HEK293 (cell line): ENCODE measurements around the gene RCC1.

Experiments
- CTCF ChIA-PET: fragments of 350-600 bp; formaldehyde crosslinking; extraction: SDS; loops from one replicate; lab custom pipeline; 2021; ENCODE audit warnings: antibody characterized with exemption; lab: Yijun Ruan, JAX
- POLR2A ChIA-PET: fragments of 300-600 bp; formaldehyde crosslinking; extraction: SDS; loops from one replicate; lab custom pipeline; 2020; ENCODE audit warnings: antibody characterized with exemption, inconsistent platforms; lab: Yijun Ruan, JAX
- H3K27ac ChIP-seq: fragments of 200-500 bp; sonication (Bioruptor generic); 2 replicates; pipeline ENCODE4 v1.5.1; 2014; ENCODE audit warnings: low read depth, low read length, control low read depth, inconsistent platforms; ENCODE audit errors: extremely low read depth
- H3K36me3 ChIP-seq, 2 experiments: fragments of 200-500 bp in 1 of 2; sonication (Bioruptor generic) in 1 of 2; 1 replicate in 1 of 2; 2 replicates in 1 of 2; pipeline ENCODE4 v1.5.1; 2014 to 2017; ENCODE audit warnings: inconsistent platforms in 2 of 2, low read length in 2 of 2; ENCODE audit not compliant: control insufficient read depth in 2 of 2, insufficient read depth in 1 of 2
- H3K4me1 ChIP-seq: fragments of 200-500 bp; sonication (Bioruptor generic); 2 replicates; pipeline ENCODE4 v1.5.1; 2014; ENCODE audit warnings: mild to moderate bottlenecking, low read length, inconsistent platforms; ENCODE audit not compliant: control insufficient read depth, insufficient read depth
- H3K4me3 ChIP-seq: 2 replicates; pipeline ENCODE4 v1.5.1; 2011; ENCODE audit warnings: low read depth, mild to moderate bottlenecking, control low read depth, low read length, moderate library complexity
- H3K9me3 ChIP-seq: fragments of 200-500 bp; sonication (Bioruptor generic); 2 replicates; pipeline ENCODE4 v1.5.1; 2014; ENCODE audit warnings: low read depth, low read length, inconsistent platforms; ENCODE audit not compliant: control insufficient read depth, insufficient read depth
- HOXD13 ChIP-seq: sonication (generic); formaldehyde crosslinking; IDR thresholded peaks from 2 replicates; pipeline ENCODE4 v1.8.0; 2022; ENCODE audit warnings: missing genetic modification reagents, borderline replicate concordance
- KLF9 ChIP-seq: fragments of 450-650 bp; formaldehyde crosslinking; IDR thresholded peaks from 2 replicates; pipeline ENCODE4 v1.5.1; 2016; ENCODE audit warnings: missing biosample characterization, missing genetic modification characterization, low read depth
- PRDM1 ChIP-seq: fragments of 450-650 bp; formaldehyde crosslinking; IDR thresholded peaks from 2 replicates; pipeline ENCODE4; 2016; ENCODE audit warnings: missing biosample characterization, missing genetic modification characterization
- SCRT1 ChIP-seq: fragments of 450-650 bp; formaldehyde crosslinking; IDR thresholded peaks from 2 replicates; pipeline ENCODE4 v1.5.1; 2016; ENCODE audit warnings: missing biosample characterization, missing genetic modification characterization, borderline replicate concordance
- TCF7L2 ChIP-seq: IDR thresholded peaks from 2 replicates; pipeline ENCODE4 v1.6.1; 2011; ENCODE audit warnings: low read depth, mild to moderate bottlenecking, inconsistent platforms, low read length, moderate library complexity, borderline replicate concordance
- ZBTB7A ChIP-seq: fragments of 450-650 bp; formaldehyde crosslinking; IDR thresholded peaks from 2 replicates; pipeline ENCODE4 v1.5.1; 2016; ENCODE audit warnings: low read depth, missing biosample characterization, missing genetic modification characterization
- ZNF114 ChIP-seq: fragments of 450-650 bp; formaldehyde crosslinking; IDR thresholded peaks from 2 replicates; pipeline ENCODE4 v1.5.0; 2017; ENCODE audit warnings: missing biosample characterization, missing genetic modification characterization
- ZNF132 ChIP-seq: fragments of 450-650 bp; formaldehyde crosslinking; IDR thresholded peaks from 2 replicates; pipeline ENCODE4 v1.5.1; 2017; ENCODE audit warnings: missing biosample characterization, missing genetic modification characterization, borderline replicate concordance
- ZNF155 ChIP-seq: fragments of 450-650 bp; formaldehyde crosslinking; IDR thresholded peaks from 2 replicates; pipeline ENCODE4 v1.5.1; 2016; ENCODE audit warnings: missing biosample characterization, missing genetic modification characterization
- ZNF157 ChIP-seq: fragments of 450-650 bp; formaldehyde crosslinking; IDR thresholded peaks from 2 replicates; pipeline ENCODE4 v1.5.1; 2016; ENCODE audit warnings: missing biosample characterization, missing genetic modification characterization
- ZNF184 ChIP-seq: fragments of 450-650 bp; IDR thresholded peaks from 2 replicates; pipeline ENCODE4 v1.5.1; 2018; ENCODE audit warnings: missing biosample characterization, mild to moderate bottlenecking, missing genetic modification characterization
- ZNF19 ChIP-seq: fragments of 450-650 bp; formaldehyde crosslinking; IDR thresholded peaks from 2 replicates; pipeline ENCODE4; 2016; ENCODE audit warnings: missing biosample characterization, missing genetic modification characterization, low read depth
- ZNF2 ChIP-seq: fragments of 450-650 bp; formaldehyde crosslinking; IDR thresholded peaks from 2 replicates; pipeline ENCODE4 v1.5.1; 2016; ENCODE audit warnings: missing biosample characterization, missing genetic modification characterization
- ZNF221 ChIP-seq: fragments of 450-650 bp; formaldehyde crosslinking; IDR thresholded peaks from 2 replicates; pipeline ENCODE4 v1.5.1; 2017; ENCODE audit warnings: missing biosample characterization, missing genetic modification characterization, borderline replicate concordance
- ZNF23 ChIP-seq: fragments of 450-650 bp; formaldehyde crosslinking; IDR thresholded peaks from 2 replicates; pipeline ENCODE4 v1.5.1; 2016; ENCODE audit warnings: missing biosample characterization, missing genetic modification characterization, borderline replicate concordance
- ZNF324 ChIP-seq: fragments of 450-650 bp; formaldehyde crosslinking; IDR thresholded peaks from 2 replicates; pipeline ENCODE4 v1.5.1; 2016; ENCODE audit warnings: missing biosample characterization, missing genetic modification characterization
- ZNF341 ChIP-seq: fragments of 450-650 bp; formaldehyde crosslinking; IDR thresholded peaks from 2 replicates; pipeline ENCODE4; 2016; ENCODE audit warnings: low read depth, missing biosample characterization, missing genetic modification characterization
- ZNF366 ChIP-seq: fragments of 450-650 bp; formaldehyde crosslinking; conservative IDR thresholded peaks from 2 replicates; pipeline ENCODE4 v1.5.1; 2016; ENCODE audit warnings: missing biosample characterization, missing genetic modification characterization
- ZNF423 ChIP-seq: fragments of 450-650 bp; formaldehyde crosslinking; IDR thresholded peaks from 2 replicates; pipeline ENCODE4 v1.5.1; 2016; ENCODE audit warnings: missing biosample characterization, missing genetic modification characterization
- ZNF548 ChIP-seq: fragments of 450-650 bp; formaldehyde crosslinking; IDR thresholded peaks from 2 replicates; pipeline ENCODE4 v1.5.1; 2016; ENCODE audit warnings: missing biosample characterization, missing genetic modification characterization
- ZNF555 ChIP-seq: fragments of 450-650 bp; formaldehyde crosslinking; conservative IDR thresholded peaks from 2 replicates; pipeline ENCODE4 v1.5.1; 2017; ENCODE audit warnings: missing biosample characterization, mild to moderate bottlenecking, missing genetic modification characterization, inconsistent platforms
- ZNF558 ChIP-seq: fragments of 450-650 bp; formaldehyde crosslinking; IDR thresholded peaks from 2 replicates; pipeline ENCODE4 v1.5.1; 2016; ENCODE audit warnings: missing biosample characterization, missing genetic modification characterization
- ZNF610 ChIP-seq: fragments of 450-650 bp; formaldehyde crosslinking; IDR thresholded peaks from 2 replicates; pipeline ENCODE4 v1.5.1; 2016; ENCODE audit warnings: missing biosample characterization, missing genetic modification characterization, borderline replicate concordance
- ZNF623 ChIP-seq: fragments of 450-650 bp; formaldehyde crosslinking; IDR thresholded peaks from 2 replicates; pipeline ENCODE4 v1.5.1; 2016; ENCODE audit warnings: missing biosample characterization, missing genetic modification characterization
- ZNF654 ChIP-seq: fragments of 450-650 bp; formaldehyde crosslinking; IDR thresholded peaks from 2 replicates; pipeline ENCODE4 v1.5.1; 2016; ENCODE audit warnings: low read depth, missing biosample characterization, missing genetic modification characterization
- ZNF658 ChIP-seq: fragments of 450-650 bp; formaldehyde crosslinking; IDR thresholded peaks from 2 replicates; pipeline ENCODE4; 2016; ENCODE audit warnings: missing biosample characterization, missing genetic modification characterization
- ZNF670 ChIP-seq: fragments of 450-650 bp; formaldehyde crosslinking; IDR thresholded peaks from 2 replicates; pipeline ENCODE4 v1.5.1; 2016; ENCODE audit warnings: missing biosample characterization, missing genetic modification characterization, low read depth
- TF ChIP-seq, protein P1 (sequence below): fragments of 450-650 bp; formaldehyde crosslinking; conservative IDR thresholded peaks from 2 replicates; pipeline ENCODE4 v1.5.1; 2016; ENCODE audit warnings: low read depth, missing biosample characterization, missing genetic modification characterization
- TF ChIP-seq, protein P2 (sequence below): fragments of 450-650 bp; formaldehyde crosslinking; IDR thresholded peaks from 2 replicates; pipeline ENCODE4 v1.5.1; 2016; ENCODE audit warnings: missing biosample characterization, missing genetic modification characterization
- TF ChIP-seq, protein P3 (sequence below): fragments of 450-650 bp; formaldehyde crosslinking; IDR thresholded peaks from 2 replicates; pipeline ENCODE4 v1.5.1; 2017; ENCODE audit warnings: missing biosample characterization, missing genetic modification characterization

RCC1 gene

DNA sequence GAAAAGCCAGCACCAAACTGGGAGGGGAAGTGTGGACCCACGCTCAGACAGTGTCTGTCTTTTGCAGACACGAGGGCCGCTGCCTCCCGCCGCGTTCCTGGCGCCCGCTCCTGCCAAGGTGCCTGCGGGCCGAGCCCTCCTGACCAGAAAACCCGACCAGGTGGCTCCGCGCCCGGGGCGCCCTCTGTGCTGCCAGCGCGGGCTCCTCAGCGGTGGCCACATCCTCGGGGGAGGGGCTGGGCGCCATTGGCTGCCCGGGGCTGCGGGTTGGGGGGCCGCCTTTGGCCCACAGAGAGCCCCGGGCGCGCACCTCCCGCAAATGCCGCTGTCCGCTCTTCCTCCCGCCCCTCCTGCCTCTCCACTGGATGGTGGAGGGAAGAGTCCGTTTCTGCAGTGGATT is 24.6 kb downstream of the RCC1 start:
- no peak overlapping the region for H3K27ac ChIP-seq
- TF ChIP-seq SCRT1 (tag by site-specific recombination): no peak
- TF ChIP-seq HOXD13 (CRISPR knock-in tag): no peak
- TF ChIP-seq ZNF19: no peak
- TF ChIP-seq ZNF324 (tag by site-specific recombination): no peak
- no peak for TF ChIP-seq ZNF2 (tag by site-specific recombination)
- no peak for TF ChIP-seq KLF9 (tag by site-specific recombination)
- TF ChIP-seq, protein P1, sequence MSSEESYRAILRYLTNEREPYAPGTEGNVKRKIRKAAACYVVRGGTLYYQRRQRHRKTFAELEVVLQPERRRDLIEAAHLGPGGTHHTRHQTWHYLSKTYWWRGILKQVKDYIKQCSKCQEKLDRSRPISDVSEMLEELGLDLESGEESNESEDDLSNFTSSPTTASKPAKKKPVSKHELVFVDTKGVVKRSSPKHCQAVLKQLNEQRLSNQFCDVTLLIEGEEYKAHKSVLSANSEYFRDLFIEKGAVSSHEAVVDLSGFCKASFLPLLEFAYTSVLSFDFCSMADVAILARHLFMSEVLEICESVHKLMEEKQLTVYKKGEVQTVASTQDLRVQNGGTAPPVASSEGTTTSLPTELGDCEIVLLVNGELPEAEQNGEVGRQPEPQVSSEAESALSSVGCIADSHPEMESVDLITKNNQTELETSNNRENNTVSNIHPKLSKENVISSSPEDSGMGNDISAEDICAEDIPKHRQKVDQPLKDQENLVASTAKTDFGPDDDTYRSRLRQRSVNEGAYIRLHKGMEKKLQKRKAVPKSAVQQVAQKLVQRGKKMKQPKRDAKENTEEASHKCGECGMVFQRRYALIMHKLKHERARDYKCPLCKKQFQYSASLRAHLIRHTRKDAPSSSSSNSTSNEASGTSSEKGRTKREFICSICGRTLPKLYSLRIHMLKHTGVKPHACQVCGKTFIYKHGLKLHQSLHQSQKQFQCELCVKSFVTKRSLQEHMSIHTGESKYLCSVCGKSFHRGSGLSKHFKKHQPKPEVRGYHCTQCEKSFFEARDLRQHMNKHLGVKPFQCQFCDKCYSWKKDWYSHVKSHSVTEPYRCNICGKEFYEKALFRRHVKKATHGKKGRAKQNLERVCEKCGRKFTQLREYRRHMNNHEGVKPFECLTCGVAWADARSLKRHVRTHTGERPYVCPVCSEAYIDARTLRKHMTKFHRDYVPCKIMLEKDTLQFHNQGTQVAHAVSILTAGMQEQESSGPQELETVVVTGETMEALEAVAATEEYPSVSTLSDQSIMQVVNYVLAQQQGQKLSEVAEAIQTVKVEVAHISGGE (tag by site-specific recombination): no peak
- no peak for TF ChIP-seq ZNF221 (tag by site-specific recombination)
- TF ChIP-seq ZNF558 (tag by site-specific recombination): no peak
- TF ChIP-seq ZNF654: no peak
- no peak for TF ChIP-seq ZNF670 (tag by site-specific recombination)
- TF ChIP-seq PRDM1: no peak
- no peak for TF ChIP-seq ZNF623 (tag by site-specific recombination)
- no peak for TF ChIP-seq ZNF184 (tag by site-specific recombination)
- no peak for TF ChIP-seq ZNF157 (tag by site-specific recombination)
- no peak for TF ChIP-seq ZNF658 (tag by site-specific recombination)
- no peak for TF ChIP-seq ZNF548 (tag by site-specific recombination)
- no peak overlapping the region for H3K4me3 ChIP-seq
- H3K9me3 ChIP-seq: no peaks in the 10 kb centered on the region
- peaks cover 24 to 56% of the 10 kb centered on the region in 2 experiments for H3K36me3 ChIP-seq
- CTCF ChIA-PET: interaction anchor here (0.7 kb wide), 1 partner anchor 122 kb away, joined by 3 read pairs; no protein-coding TSS in a partner anchor
- POLR2A ChIA-PET: interaction anchor here (0.6 kb wide), 1 partner anchor 24 kb away, joined by 3 read pairs; no protein-coding TSS in a partner anchor
- H3K4me1 ChIP-seq: no peaks in the 10 kb centered on the region

DNA sequence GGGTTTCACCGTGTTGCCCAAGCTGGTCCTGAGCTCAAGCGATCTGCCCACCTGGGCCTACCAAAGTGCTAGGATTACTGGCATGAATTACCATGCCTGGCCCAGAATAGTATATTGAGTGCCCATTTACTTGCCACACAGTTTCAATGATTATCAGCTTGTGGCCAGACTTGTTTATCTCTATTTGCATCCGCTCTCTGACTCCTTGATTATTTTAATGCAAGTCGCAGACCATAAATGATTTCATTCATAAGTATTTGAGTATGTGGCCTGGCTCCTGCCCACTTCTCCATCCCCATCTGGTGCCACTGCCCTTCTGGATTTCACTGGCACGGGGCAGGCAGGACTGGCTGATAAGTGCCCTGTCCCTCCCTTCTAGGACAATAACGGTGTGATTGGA is 28.8 kb downstream of the RCC1 start:
- Histone ChIP-seq H3K27ac (no peak overlapping the region), H3K4me3 (no peak overlapping the region)
- TF ChIP-seq, protein P2, sequence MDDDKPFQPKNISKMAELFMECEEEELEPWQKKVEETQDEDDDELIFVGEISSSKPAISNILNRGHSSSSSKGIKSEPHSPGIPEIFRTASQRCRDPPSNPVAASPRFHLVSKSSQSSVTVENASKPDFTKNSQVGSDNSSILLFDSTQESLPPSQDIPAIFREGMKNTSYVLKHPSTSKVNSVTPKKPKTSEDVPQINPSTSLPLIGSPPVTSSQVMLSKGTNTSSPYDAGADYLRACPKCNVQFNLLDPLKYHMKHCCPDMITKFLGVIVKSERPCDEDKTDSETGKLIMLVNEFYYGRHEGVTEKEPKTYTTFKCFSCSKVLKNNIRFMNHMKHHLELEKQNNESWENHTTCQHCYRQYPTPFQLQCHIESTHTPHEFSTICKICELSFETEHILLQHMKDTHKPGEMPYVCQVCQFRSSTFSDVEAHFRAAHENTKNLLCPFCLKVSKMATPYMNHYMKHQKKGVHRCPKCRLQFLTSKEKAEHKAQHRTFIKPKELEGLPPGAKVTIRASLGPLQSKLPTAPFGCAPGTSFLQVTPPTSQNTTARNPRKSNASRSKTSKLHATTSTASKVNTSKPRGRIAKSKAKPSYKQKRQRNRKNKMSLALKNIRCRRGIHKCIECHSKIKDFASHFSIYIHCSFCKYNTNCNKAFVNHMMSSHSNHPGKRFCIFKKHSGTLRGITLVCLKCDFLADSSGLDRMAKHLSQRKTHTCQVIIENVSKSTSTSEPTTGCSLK: no peak
- TF ChIP-seq ZNF610: no peak
- TF ChIP-seq ZNF341 (tag by site-specific recombination): no peak
- no peak for TF ChIP-seq ZNF23 (tag by site-specific recombination)
- TF ChIP-seq TCF7L2: no peak
- no peak for TF ChIP-seq ZBTB7A (tag by site-specific recombination)
- TF ChIP-seq ZNF423 (tag by site-specific recombination): no peak
- no peak for TF ChIP-seq ZNF555 (tag by site-specific recombination)
- no peak for TF ChIP-seq ZNF132
- no peak for TF ChIP-seq ZNF366 (tag by site-specific recombination)
- no peak for TF ChIP-seq ZNF658 (tag by site-specific recombination)
- TF ChIP-seq ZNF155: no peak
- no peak for TF ChIP-seq ZNF114
- TF ChIP-seq, protein P3, sequence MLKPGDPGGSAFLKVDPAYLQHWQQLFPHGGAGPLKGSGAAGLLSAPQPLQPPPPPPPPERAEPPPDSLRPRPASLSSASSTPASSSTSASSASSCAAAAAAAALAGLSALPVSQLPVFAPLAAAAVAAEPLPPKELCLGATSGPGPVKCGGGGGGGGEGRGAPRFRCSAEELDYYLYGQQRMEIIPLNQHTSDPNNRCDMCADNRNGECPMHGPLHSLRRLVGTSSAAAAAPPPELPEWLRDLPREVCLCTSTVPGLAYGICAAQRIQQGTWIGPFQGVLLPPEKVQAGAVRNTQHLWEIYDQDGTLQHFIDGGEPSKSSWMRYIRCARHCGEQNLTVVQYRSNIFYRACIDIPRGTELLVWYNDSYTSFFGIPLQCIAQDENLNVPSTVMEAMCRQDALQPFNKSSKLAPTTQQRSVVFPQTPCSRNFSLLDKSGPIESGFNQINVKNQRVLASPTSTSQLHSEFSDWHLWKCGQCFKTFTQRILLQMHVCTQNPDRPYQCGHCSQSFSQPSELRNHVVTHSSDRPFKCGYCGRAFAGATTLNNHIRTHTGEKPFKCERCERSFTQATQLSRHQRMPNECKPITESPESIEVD (tag by site-specific recombination): no peak
- TF ChIP-seq, all 188 proteins: peak for 0
- H3K9me3 ChIP-seq: no peaks in the 10 kb centered on the region
- no peaks in the 10 kb centered on the region for H3K4me1 ChIP-seq
- H3K36me3 ChIP-seq: peaks cover 21 to 82% of the 10 kb centered on the region in 2 experiments
- ChIA-PET POLR2A (no interaction called here), CTCF (no interaction called here)
